Measurements from ENCODE around the gene SERTAD4.
"Not testable (repeated sequence)": the region's sequence is repeated elsewhere in the genome, so short reads cannot be mapped to it uniquely, and the experiment has no call there.

The SERTAD4 gene

DNA sequence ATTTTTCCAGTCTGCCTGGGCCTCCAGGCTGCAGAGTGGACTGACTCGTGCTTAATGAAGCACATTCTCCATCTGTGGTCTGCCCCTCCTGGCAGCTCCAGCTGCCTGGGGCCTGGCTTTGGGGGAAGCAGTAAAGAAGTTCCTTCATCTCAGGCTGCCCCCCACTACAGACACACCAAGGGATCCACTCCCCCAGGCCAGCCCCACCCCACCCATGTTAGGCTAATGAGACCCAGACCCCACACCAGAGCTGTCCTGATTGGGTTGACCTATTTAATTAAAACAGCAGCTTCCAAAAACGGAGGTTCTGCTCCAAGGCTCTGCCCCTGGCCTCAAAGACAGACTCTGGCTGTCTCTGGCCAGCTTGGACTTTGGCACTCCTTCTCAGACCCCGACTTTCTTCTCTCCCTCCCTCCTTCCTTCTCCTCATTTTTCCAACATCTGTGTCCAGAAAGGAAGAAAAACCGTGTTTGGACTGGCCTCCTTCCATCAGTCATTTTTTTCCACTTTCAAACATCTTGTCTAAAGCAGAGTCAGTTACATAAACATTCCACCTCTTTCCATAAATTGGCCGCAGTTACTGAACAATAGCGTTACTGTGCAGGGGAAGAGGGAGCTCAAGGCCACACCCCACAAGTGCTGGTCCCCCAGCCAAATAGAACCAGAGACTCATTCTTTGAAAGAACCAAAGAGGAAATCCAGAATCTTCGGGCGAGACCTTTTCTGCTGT lies 29.7 kb downstream of the SERTAD4 start:
- no peak for DNase-seq

GRCh38 chr1:210262897-210263272 lies 30.3 kb downstream of the SERTAD4 start:
- DNase-seq: no peak

- no peak for DNase-seq
These were observed 31.4 kb downstream of the SERTAD4 start for GRCh38 chr1:210263963-210264362.

DNA sequence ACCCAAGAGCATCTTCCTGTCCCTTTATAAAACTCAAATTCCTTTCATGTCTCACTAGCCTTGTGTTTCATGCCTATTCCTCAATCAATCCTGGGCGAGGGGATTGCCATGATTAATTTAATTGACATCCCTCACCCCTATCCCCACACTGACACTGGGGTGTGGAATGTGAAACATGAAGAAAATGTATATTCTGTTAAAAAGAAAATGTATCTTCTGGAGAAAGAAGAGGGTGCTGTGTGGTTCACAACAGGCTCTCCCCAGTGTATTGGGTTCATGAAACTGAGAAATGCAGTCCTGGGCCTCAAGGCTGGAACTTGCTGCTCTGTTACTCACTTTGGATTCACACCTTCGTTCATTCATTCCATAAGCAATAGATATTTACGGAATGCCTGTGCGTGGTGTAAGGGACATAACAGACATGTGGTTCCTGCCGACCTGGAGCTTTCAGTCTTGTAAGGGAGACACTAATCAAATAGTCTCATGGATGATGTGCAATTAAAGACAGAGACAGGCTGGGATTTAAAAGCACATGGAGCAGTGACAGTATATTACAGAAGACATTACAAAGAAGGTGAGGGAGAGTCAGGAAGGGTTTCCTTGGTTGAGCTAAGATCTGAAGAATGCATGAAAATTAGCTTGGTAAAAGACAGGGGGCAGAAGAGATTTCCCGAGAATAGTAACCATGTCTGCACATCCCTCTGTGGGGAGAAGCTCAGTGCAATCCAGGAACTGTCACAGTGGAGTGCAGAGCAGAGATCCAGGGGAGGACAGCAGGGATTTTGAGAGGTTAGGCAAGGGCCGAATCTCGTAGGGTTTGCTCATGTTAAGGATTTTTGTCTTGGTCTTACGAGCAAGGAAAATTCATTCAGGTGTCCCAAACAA lies 32.1 kb downstream of the SERTAD4 start:
- peak; percentile 35 for DNase-seq

GRCh38 chr1:210265392-210265955 lies 32.9 kb downstream of the SERTAD4 start:
- not testable (repeated sequence) for DNase-seq

GRCh38 chr1:210269981-210270380 lies 37.4 kb downstream of the SERTAD4 start:
- DNase-seq: no peak

- DNase-seq: no peak
These were observed 40.1 kb downstream of the SERTAD4 start for GRCh38 chr1:210272666-210273065.

- DNase-seq: no peak
These were observed 47.6 kb downstream of the SERTAD4 start for GRCh38 chr1:210280221-210280620.

DNA sequence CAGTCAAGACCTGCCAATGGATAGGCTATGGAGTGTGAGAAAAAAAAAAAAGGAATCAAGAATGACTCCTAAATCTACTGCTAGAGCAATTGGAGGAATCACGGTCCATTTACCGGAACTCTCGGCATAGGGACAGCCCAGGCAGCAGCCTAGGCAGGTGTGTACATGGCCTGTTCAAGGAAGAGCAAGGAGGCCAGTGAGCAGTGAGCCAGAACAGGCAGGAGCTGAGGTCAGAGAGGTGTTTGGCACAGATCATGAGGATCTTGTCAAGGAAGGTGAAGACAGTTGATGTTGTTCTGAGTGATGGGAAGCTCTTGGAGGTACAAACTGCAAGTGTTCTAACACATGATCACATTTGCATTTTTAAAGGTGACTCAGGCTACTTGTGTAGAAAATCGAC lies 55.5 kb downstream of the SERTAD4 start:
- DNase-seq: no peak

- no peak for DNase-seq
These were observed 56.7 kb downstream of the SERTAD4 start for GRCh38 chr1:210289248-210289647.

GRCh38 chr1:210291081-210291764 lies 58.6 kb downstream of the SERTAD4 start:
- DNase-seq: no peak

GRCh38 chr1:210291786-210292230 lies 59.2 kb downstream of the SERTAD4 start:
- DNase-seq: no peak

GRCh38 chr1:210292231-210292871 lies 59.8 kb downstream of the SERTAD4 start:
- DNase-seq: peak; percentile 73

GRCh38 chr1:210293171-210293607 lies 60.6 kb downstream of the SERTAD4 start:
- DNase-seq: no peak

DNA sequence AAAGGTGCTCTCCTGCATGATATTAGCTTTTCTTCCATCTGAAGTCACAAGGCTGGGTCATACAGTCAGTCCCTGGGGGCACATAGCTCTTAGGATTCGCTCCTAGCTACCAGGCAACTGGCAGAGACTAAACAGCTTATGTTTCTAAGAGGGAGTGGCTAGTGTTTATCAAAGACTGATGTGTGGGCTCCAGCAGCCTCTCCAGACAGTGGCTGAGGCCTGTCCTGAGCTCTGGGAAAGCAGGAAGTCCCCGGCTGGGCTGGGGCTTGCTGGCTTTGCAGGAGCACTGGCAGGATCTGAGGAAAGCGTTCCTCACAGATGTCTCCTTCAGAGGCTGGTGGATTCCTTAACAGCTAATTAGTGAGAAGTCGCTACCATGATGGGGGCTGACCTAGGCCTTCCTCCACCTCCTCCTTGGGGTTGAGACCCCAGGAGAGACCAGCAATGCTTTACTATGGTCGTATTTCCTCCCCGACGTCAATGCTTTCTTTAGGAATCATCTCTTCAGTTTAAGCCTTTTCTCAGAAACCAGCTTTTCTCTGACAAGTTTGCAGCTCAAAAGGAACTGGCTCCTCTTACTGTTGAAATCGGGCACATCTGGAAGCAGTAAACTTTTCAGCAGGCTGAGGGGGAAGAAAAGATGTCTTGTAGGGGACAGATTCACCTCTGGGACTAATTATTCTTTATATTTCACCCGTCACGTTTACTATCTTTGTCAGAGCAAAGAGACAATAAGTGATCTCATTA lies 62.6 kb downstream of the SERTAD4 start:
- peak; percentile 97 for DNase-seq

Measured in NCI-H82 (cell line).